SU-DHL-6 (cell line): Measurements from ENCODE around the gene ENDOU.

ENCODE experiments used
- H2AFZ ChIP-seq: fragments of 200-600 bp; sonication (generic); 2 replicates; pipeline ENCODE4 v1.6.1; 2014; ENCODE audit warnings: low read depth, mild to moderate bottlenecking, moderate library complexity, mixed read lengths, antibody characterized with exemption, low read length; ENCODE audit not compliant: severe bottlenecking
- H3F3A ChIP-seq: fragments of 200-600 bp; shearing (Covaris generic); 2 replicates; pipeline ENCODE4 v1.6.0; 2016; ENCODE audit warnings: antibody characterized with exemption, mild to moderate bottlenecking; ENCODE audit not compliant: insufficient read depth
- H3K27ac ChIP-seq: fragments of 200-600 bp; sonication (generic); 2 replicates; pipeline ENCODE4 v1.5.1; 2016; ENCODE audit warnings: low read depth, mild to moderate bottlenecking, low read length, moderate library complexity, mixed read lengths
- H3K27me3 ChIP-seq: fragments of 200-600 bp; sonication (generic), shearing (Covaris generic); 2 replicates; pipeline ENCODE4 v1.6.0; 2014; ENCODE audit warnings: mild to moderate bottlenecking, low read length
- H3K36me3 ChIP-seq: fragments of 200-600 bp; sonication (generic); 2 replicates; pipeline ENCODE4 v1.6.1; 2014; ENCODE audit warnings: mild to moderate bottlenecking, low read length, mixed read lengths
- H3K4me2 ChIP-seq: fragments of 300-600, 200-600 bp; shearing (Covaris generic), sonication (generic); 2 replicates; pipeline ENCODE4 v1.6.0; 2014; ENCODE audit warnings: low read length, low read depth, mild to moderate bottlenecking; ENCODE audit not compliant: poor library complexity, severe bottlenecking
- H3K4me3 ChIP-seq: fragments of 200-600 bp; sonication (generic); 2 replicates; pipeline ENCODE4 v1.5.1; 2014; ENCODE audit warnings: antibody characterized with exemption, low read length, mild to moderate bottlenecking, mixed read lengths; ENCODE audit not compliant: insufficient read depth, poor library complexity, severe bottlenecking
- H3K79me2 ChIP-seq: fragments of 200-600 bp; sonication (generic); 2 replicates; pipeline ENCODE4 v1.6.1; 2014; ENCODE audit warnings: mild to moderate bottlenecking, low read length, moderate library complexity; ENCODE audit not compliant: insufficient read depth
- H3K9ac ChIP-seq: fragments of 200-600 bp; sonication (generic); 2 replicates; pipeline ENCODE4 v1.7.0; 2014; ENCODE audit warnings: mild to moderate bottlenecking, low read length
- H3K9me2 ChIP-seq: fragments of 200-600 bp; sonication (generic); replicated peaks from 2 replicates; pipeline ENCODE4 v1.6.1; 2014; ENCODE audit warnings: low read length; ENCODE audit not compliant: insufficient read depth
- H3K9me3 ChIP-seq: fragments of 200-600 bp; sonication (generic); 2 replicates; pipeline ENCODE4 v1.6.1; 2014; ENCODE audit warnings: low read length, mixed read lengths; ENCODE audit not compliant: insufficient read depth
- H4K20me1 ChIP-seq: fragments of 200-600 bp; sonication (generic); 2 replicates; pipeline ENCODE4 v1.6.1; 2014; ENCODE audit warnings: low read depth, mild to moderate bottlenecking, antibody characterized with exemption, low read length, moderate library complexity, mixed read lengths
- EZH2phosphoT487 ChIP-seq: fragments of 200-600 bp; sonication (generic), shearing (Covaris generic); conservative IDR thresholded peaks from 2 replicates; pipeline ENCODE4 v1.6.1; 2018; ENCODE audit warnings: mild to moderate bottlenecking, antibody characterized with exemption, low read length, moderate library complexity, mixed read lengths
- TF ChIP-seq, protein P1 (sequence below): fragments of 200-600 bp; sonication (generic); IDR thresholded peaks from one replicate; pipeline ENCODE4 v1.5.1; 2017; ENCODE audit warnings: antibody characterized with exemption, mild to moderate bottlenecking, low read length, moderate library complexity; ENCODE audit not compliant: insufficient read depth, poor library complexity, severe bottlenecking

ENDOU gene

DNA sequence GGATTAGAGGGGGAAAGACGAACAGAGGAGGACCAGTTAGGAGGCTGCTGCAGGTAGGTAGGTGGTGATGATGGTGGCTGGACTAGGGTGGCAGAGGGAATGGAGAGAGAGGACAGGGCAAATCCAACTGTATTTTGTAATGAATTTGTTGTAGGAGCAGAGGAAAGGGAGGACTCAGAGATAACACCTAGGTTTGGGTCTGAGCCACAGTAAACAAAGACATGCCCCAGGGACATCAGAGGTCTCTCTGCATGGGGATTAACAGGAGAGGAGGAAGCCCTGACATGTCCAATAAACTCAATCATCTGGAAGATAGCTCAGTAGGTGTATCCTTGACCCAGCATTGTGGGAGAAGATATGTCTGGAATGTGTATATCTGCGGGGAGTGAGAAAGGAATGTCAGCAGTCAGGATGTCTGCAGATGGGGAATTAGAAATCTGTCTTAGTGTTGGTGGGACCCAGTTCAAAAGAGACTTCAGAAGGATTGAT, 43.1 kb upstream of the ENDOU start:
- Histone ChIP-seq H3F3A (no peaks in the 10 kb centered on the region), H2AFZ (no peak overlapping the region), H3K4me2 (no peak overlapping the region), H3K79me2 (no peaks in the 10 kb centered on the region), H3K9me3 (no peaks in the 10 kb centered on the region), H4K20me1 (no peaks in the 10 kb centered on the region), H3K27ac (no peak overlapping the region), H3K36me3 (no peaks in the 10 kb centered on the region), H3K9me2 (no peaks in the 10 kb centered on the region), H3K4me3 (no peak overlapping the region), H3K9ac (no peak overlapping the region), H3K27me3 (no peaks in the 10 kb centered on the region)
- no peak for TF ChIP-seq EZH2phosphoT487
- TF ChIP-seq, protein P1, sequence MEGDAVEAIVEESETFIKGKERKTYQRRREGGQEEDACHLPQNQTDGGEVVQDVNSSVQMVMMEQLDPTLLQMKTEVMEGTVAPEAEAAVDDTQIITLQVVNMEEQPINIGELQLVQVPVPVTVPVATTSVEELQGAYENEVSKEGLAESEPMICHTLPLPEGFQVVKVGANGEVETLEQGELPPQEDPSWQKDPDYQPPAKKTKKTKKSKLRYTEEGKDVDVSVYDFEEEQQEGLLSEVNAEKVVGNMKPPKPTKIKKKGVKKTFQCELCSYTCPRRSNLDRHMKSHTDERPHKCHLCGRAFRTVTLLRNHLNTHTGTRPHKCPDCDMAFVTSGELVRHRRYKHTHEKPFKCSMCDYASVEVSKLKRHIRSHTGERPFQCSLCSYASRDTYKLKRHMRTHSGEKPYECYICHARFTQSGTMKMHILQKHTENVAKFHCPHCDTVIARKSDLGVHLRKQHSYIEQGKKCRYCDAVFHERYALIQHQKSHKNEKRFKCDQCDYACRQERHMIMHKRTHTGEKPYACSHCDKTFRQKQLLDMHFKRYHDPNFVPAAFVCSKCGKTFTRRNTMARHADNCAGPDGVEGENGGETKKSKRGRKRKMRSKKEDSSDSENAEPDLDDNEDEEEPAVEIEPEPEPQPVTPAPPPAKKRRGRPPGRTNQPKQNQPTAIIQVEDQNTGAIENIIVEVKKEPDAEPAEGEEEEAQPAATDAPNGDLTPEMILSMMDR = no peak

DNA sequence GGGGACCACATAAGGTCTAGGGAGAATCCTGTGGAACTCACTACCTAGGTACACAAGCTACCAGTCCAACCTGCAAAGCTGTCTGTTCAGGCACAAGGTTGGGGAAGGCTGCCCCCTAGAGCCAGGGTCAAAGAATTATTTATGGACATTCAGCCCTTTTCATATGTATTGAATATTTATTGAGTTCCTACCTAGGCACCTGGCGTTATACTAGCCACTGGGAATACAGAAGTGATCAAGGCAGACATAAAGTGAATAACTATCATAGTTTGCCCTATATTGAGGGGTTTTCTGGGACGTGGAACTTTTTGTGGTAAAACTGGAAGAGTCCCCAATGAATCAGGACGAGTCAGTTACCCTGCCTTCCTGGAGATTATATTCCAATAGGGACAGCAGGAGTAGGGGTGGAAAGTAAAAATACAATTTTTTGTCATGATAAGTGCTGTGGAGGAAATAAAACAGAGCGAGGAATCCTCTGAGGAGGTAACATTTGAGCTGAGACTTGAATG, 42.0 kb upstream of the ENDOU start:
- no peak overlapping the region for H3K27ac ChIP-seq
- no peaks in the 10 kb centered on the region for H3K79me2 ChIP-seq
- no peak overlapping the region for H2AFZ ChIP-seq
- no peaks in the 10 kb centered on the region for H4K20me1 ChIP-seq
- H3K27me3 ChIP-seq = no peaks in the 10 kb centered on the region
- no peaks in the 10 kb centered on the region for H3K9me3 ChIP-seq
- TF ChIP-seq, protein P1 = peak; percentile 69
- no peak for TF ChIP-seq EZH2phosphoT487
- no peaks in the 10 kb centered on the region for H3F3A ChIP-seq
- no peak overlapping the region for H3K4me3 ChIP-seq
- H3K9me2 ChIP-seq = no peaks in the 10 kb centered on the region
- no peak overlapping the region for H3K4me2 ChIP-seq
- no peaks in the 10 kb centered on the region for H3K36me3 ChIP-seq
- H3K9ac ChIP-seq = no peak overlapping the region

DNA sequence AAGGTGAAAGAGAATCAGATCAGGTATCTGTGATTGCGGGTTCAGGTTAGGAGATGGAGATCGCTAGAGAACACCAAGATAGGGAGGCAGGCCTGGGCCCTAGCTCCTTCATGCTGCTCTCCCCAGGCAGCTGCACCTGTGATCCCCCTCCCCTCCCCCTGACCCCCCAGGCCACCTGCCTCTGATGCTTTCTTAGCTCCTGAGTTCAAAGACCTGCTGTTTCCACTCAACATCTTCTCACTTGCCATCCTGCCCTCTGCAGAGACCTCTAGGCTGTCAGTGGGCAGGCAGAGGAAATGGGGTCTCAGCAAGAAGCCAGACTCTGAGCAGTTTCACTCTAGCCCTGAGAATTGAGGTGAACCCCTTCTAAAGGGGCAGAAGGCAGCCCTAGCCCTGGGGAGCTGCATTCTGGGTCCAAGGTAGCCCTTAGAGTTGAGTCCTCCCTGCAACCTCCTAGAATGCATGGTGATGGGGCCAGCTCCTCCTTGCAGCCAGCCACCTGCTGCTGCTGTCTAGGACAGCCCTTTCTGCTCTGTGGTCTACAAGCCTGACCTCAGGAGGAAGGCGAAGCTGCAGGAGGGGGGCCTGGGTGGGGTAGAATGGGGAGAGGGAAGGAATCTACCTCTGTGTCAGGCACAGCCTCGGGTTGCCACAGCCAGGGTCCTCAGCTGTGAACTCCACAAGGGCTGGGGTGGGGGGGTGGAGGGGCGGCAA, 41.4 kb upstream of the ENDOU start:
- H3K36me3 ChIP-seq = no peaks in the 10 kb centered on the region
- no peak overlapping the region for H3K27ac ChIP-seq
- H3K4me3 ChIP-seq = no peak overlapping the region
- H3K79me2 ChIP-seq = no peaks in the 10 kb centered on the region
- no peaks in the 10 kb centered on the region for H3F3A ChIP-seq
- no peaks in the 10 kb centered on the region for H3K9me3 ChIP-seq
- no peak overlapping the region for H2AFZ ChIP-seq
- no peak overlapping the region for H3K9ac ChIP-seq
- H3K27me3 ChIP-seq = no peaks in the 10 kb centered on the region
- H3K4me2 ChIP-seq = no peak overlapping the region
- no peaks in the 10 kb centered on the region for H4K20me1 ChIP-seq
- H3K9me2 ChIP-seq = no peaks in the 10 kb centered on the region
- TF ChIP-seq, protein P1 = no peak
- no peak for TF ChIP-seq EZH2phosphoT487
